Cardiac fibroblast (primary cell): ENCODE measurements around the gene ANXA1.

Experiments
- DNase-seq, 2 donors: peaks; one replicate each; pipeline versions ENCODE4 v3.0.0 to v3.0.0-alpha.2; 2010; ENCODE audit warnings: low read depth in 2 of 2
- H3K4me3 ChIP-seq, 2 donors: replicated peaks in 1 of 2; 1 replicate in 1 of 2; 2 replicates in 1 of 2; pipeline ENCODE4 v1.5.1; 2011; ENCODE audit warnings: low read depth in 2 of 2, low read length in 2 of 2, mild to moderate bottlenecking in 2 of 2, moderate library complexity in 1 of 2
- CTCF ChIP-seq: IDR thresholded peaks from one replicate; pipeline ENCODE4 v1.5.1; 2011; ENCODE audit warnings: low read depth, mild to moderate bottlenecking, low read length, inconsistent platforms

Gene ANXA1

GRCh38 chr9:73155377-73155776 is 3.7 kb downstream of the ANXA1 start:
- DNase-seq, result no peak
- H3K4me3 ChIP-seq, result no peak overlapping the region
- no peak for TF ChIP-seq CTCF

- no peak for DNase-seq
- H3K4me3 ChIP-seq, result no peak overlapping the region
- TF ChIP-seq CTCF, result no peak
Observed at GRCh38 chr9:73155968-73156864, 4.6 kb downstream of the ANXA1 start.

GRCh38 chr9:73156865-73157187 is 5.2 kb downstream of the ANXA1 start:
- no peak overlapping the region for H3K4me3 ChIP-seq
- no peak for DNase-seq
- no peak for TF ChIP-seq CTCF

- no peak for TF ChIP-seq CTCF
- no peak for DNase-seq
- no peak overlapping the region for H3K4me3 ChIP-seq
Observed at GRCh38 chr9:73157811-73158210, 6.1 kb downstream of the ANXA1 start.

- TF ChIP-seq CTCF, result no peak
Observed at GRCh38 chr9:73158723-73159122, 7.1 kb downstream of the ANXA1 start.

GRCh38 chr9:73160868-73161267 is 9.2 kb downstream of the ANXA1 start:
- H3K4me3 ChIP-seq, result no peak overlapping the region
- no peak for DNase-seq
- no peak for TF ChIP-seq CTCF

More at GRCh38 chr9:73158723-73159122, 7.1 kb downstream of the ANXA1 start:
- DNase-seq, result no peak
- H3K4me3 ChIP-seq, result no peak overlapping the region
